NCI-H524 (cell line): ENCODE results near the gene PUS10.
"Not testable (repeated sequence)": the region's sequence is repeated elsewhere in the genome, so short reads cannot be mapped to it uniquely, and the experiment has no call there.

Source experiments
- DNase-seq, 2 experiments: peaks; one replicate each; lab custom pipeline; 2025; lab: John Stamatoyannopoulos, UW

PUS10 gene

GRCh38 chr2:61017556-61018317 is at the start of gene PUS10, which contains the start of gene PEX13:
Gene PUS10 (minus strand): TSS chr2:61018255. CDS start chr2:61011890, 6,365 bp downstream.
Gene PEX13 (plus strand): TSS chr2:61017720. CDS start chr2:61017760, 40 bp downstream.
- DNase-seq: peak; percentile 76 to 82

GRCh38 chr2:61065714-61066709 is 48.0 kb upstream of the PUS10 start, which contains the start of gene SANBR:
Gene SANBR (plus strand): TSS chr2:61065871. CDS start chr2:61070351, 4,480 bp downstream.
- peak; percentile 68 to 92 for DNase-seq

GRCh38 chr2:61059382-61059781 is 41.3 kb upstream of the PUS10 start:
- no peak for DNase-seq

- no peak for DNase-seq
These were observed 39.5 kb upstream of the PUS10 start for GRCh38 chr2:61057562-61057961.

- DNase-seq: no peak
These were observed 37.5 kb upstream of the PUS10 start for GRCh38 chr2:61055557-61055956.

- no peak for DNase-seq
These were observed 27.9 kb upstream of the PUS10 start for GRCh38 chr2:61045999-61046398.

GRCh38 chr2:61045226-61045625 is 27.2 kb upstream of the PUS10 start:
- no peak for DNase-seq

GRCh38 chr2:61044636-61045035 is 26.6 kb upstream of the PUS10 start:
- no peak for DNase-seq

- DNase-seq: no peak
These were observed 24.8 kb upstream of the PUS10 start for GRCh38 chr2:61042807-61043206.

GRCh38 chr2:61036643-61037042 is 18.6 kb upstream of the PUS10 start:
- DNase-seq: not testable (repeated sequence)

GRCh38 chr2:61034592-61034991 is 16.5 kb upstream of the PUS10 start:
- not testable (repeated sequence) for DNase-seq

GRCh38 chr2:61029533-61029932 is 11.5 kb upstream of the PUS10 start:
- DNase-seq: no peak

- no peak for DNase-seq
These were observed 5.6 kb upstream of the PUS10 start for GRCh38 chr2:61023670-61024069.

GRCh38 chr2:61021228-61021660 is 3.2 kb upstream of the PUS10 start:
- no peak for DNase-seq

- no peak for DNase-seq
These were observed 743 bp upstream of the PUS10 start for GRCh38 chr2:61018798-61019197.

- no peak for DNase-seq
These were observed 282 bp upstream of the PUS10 start for GRCh38 chr2:61018318-61018755.

GRCh38 chr2:61017003-61017555 is 976 bp downstream of the PUS10 start:
- DNase-seq: peak; percentile 80 to 87

- no peak for DNase-seq
These were observed 1.6 kb downstream of the PUS10 start for GRCh38 chr2:61016392-61017002.

- DNase-seq: no peak
These were observed 2.1 kb downstream of the PUS10 start for GRCh38 chr2:61015976-61016375.

GRCh38 chr2:61014763-61015162 is 3.3 kb downstream of the PUS10 start:
- no peak for DNase-seq

- no peak for DNase-seq
These were observed 4.7 kb downstream of the PUS10 start for GRCh38 chr2:61013382-61013781.

GRCh38 chr2:61012303-61012702 is 5.8 kb downstream of the PUS10 start:
- not testable (repeated sequence) for DNase-seq
